ENCODE measurements around the gene ALDH1B1. TPM values are rescaled to one million over a fixed set of nuclear protein-coding genes. Genes with fewer than 3 reads are reported as not detected.

The ALDH1B1 gene
- 22.5 and 29.8 TPM in 2 replicates for total RNA-seq

DNA sequence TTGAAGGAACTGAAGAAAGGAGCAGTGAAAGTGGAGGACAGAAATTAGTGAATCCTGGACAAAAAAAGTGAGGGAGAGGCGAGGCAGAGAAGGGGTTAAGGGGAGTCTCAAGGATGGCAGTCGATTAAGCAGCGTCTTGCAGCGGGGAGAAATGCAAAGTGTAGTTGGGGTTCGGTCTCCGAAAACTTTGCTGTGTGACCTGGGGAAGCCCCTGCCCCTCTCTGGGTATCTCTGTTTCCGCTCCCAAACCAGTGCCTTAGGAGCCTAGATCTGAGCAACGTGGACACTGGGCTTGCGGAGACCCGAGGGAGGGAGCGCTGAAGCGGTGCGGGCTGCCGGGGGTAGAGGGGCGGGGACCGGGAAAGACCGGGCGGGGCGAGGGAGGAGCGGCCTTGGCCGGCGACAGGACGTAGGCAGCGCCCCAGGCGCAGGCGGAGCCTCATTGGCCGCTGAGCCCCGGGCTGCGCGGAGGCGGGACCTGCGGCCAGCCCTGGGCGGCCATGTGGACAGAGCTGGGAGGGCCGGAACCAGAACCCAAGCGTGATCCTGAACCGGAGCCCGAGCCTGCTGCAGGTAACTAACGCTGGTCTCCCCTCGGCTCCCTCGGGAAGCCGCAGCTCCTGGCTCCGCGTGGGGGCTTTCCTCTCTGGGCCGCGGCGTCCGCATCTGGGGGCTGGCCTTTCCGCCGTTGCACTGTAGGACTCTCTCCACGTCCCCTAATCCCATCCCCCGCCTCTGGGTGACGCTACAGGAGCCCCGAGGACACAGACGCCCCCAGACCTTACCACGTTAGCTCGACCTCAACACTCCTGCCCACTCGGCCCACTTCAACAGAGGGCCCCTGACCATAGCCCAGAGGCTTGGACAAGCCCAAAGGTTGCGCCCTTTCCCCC is at the start of gene ALDH1B1:
ALDH1B1 (plus strand) TSS at position 468 of the 893 bp plus-strand sequence. CDS start 3,047 bp downstream, outside the sequence.

DNA sequence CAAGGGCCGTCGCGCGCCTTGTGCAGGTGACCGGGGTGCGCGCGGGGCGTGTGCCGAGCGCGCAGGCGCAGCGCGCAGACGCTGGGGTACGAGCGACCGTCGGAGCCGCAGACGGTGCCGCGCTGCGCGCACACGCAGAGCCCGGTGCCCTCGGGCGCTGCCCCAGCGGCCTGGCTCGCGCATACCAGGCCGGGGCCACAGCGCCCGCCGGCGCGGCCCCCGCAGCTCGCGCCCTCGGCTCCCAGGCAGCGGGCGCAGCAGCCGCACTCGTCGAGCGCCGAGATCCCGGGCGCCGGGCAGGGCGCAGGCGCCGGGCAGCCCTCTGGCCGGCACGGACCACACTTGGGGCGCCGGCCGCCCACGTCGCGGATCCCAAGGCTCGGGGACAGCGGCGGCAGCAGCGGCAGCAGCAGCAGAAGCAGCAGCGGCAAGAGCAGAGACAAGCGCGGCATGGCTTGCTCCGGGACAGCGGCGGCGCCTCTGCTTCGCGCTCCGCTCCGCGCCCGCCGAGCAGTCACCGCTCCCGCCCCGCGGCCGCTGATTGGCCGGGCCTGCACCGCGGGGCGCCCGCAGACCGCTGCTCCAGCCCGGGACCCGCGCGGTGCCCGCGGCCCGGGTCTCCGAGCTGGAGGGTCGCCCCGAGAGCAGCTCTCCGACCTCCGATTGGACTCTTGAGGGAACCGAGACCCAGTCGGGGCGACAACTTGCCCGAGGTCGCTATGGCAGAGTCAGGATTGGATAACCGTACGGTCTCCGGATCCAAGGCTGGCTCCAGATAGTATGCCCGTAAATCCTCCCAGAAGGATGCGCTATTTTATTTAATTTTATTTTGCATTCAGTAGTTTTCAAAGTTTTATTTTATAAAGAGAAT is 31.7 kb downstream of the ALDH1B1 start, which contains the start of gene IGFBPL1:
IGFBPL1 (minus strand) TSS at position 482 of the 871 bp plus-strand sequence; CDS start at position 452, 30 bp downstream.

Other genes with a start within 250 kb of the ALDH1B1 start
- gene IGFBPL1, start 31.8 kb downstream of the ALDH1B1 start, total RNA-seq: not detected in 2 replicates
- not detected in 2 replicates for gene ANKRD18A, start 227.9 kb downstream of the ALDH1B1 start, total RNA-seq